HCT116 (cell line): ENCODE measurements around the gene CDC42BPB.

Source experiments
- CEBPB ChIP-seq: IDR thresholded peaks from 2 replicates; pipeline ENCODE4 v1.6.1; 2012; ENCODE audit warnings: low read depth
- EGR1 ChIP-seq: IDR thresholded peaks from 2 replicates; pipeline ENCODE4 v1.6.1; 2012; ENCODE audit warnings: low read depth
- EZH2phosphoT487 ChIP-seq: fragments of 200-600 bp; IDR thresholded peaks from 2 replicates; pipeline ENCODE4 v1.6.1; 2018; ENCODE audit warnings: antibody characterized with exemption, borderline replicate concordance
- POLR2A ChIP-seq: IDR thresholded peaks from 2 replicates; pipeline ENCODE4 v1.7.0; 2011; ENCODE audit warnings: borderline replicate concordance; ENCODE audit not compliant: insufficient read depth, insufficient read length; ENCODE audit errors: extremely low read depth
- POLR2AphosphoS5 ChIP-seq: IDR thresholded peaks from 2 replicates; pipeline ENCODE4 v1.6.1; 2011; ENCODE audit warnings: mild to moderate bottlenecking, low read depth, low read length, moderate library complexity
- SIN3A ChIP-seq: IDR thresholded peaks from 2 replicates; pipeline ENCODE4 v1.6.1; 2012; ENCODE audit warnings: low read depth
- TCF7L2 ChIP-seq: IDR thresholded peaks from 2 replicates; pipeline ENCODE4 v1.7.0; 2011; ENCODE audit warnings: borderline replicate concordance, inconsistent platforms; ENCODE audit not compliant: insufficient read depth, insufficient read length; ENCODE audit errors: extremely low read depth
- ZNF274 ChIP-seq: fragments of 200-500 bp; sonication (Bioruptor generic); IDR thresholded peaks from 2 replicates; pipeline ENCODE4 v1.6.1; 2014; ENCODE audit warnings: mild to moderate bottlenecking, low read depth, low read length, inconsistent platforms
- TF ChIP-seq, protein P1 (sequence below), 3 experiments: fragments of 200-600 bp in 1 of 3; sonication (generic) in 1 of 3; IDR thresholded peaks in 2 of 3; conservative IDR thresholded peaks in 1 of 3; 2 replicates each; pipeline ENCODE4 v1.5.1; 2012 to 2017; ENCODE audit warnings: low read depth in 2 of 3, low read length in 2 of 3, antibody characterized with exemption in 1 of 3, borderline replicate concordance in 1 of 3, control low read depth in 1 of 3, mild to moderate bottlenecking in 1 of 3, mixed read lengths in 1 of 3, mixed run types in 1 of 3, moderate library complexity in 1 of 3; ENCODE audit not compliant: insufficient read depth in 1 of 3
- TF ChIP-seq, protein P2 (sequence below): IDR thresholded peaks from 2 replicates; pipeline ENCODE4 v1.6.1; 2012

DNA sequence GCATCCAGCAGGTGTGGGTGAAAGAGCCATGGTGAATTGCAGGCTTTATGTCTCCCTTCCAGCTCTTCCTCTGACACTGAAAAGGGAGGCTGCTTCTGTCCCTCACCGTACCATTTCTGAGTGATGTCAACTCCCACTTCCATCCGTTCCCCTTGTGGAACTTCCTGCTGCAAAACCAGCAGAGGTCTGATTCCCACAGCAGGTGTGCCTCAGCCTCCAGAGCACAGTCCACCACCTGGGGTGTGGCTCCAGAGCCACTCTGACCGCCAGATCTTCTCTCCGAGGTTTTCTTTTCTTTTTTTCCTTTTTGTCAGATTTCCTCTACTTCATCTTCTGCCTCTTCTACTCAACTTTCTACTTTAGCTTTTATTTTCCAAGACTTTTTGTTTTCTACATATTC, 62.7 kb downstream of the CDC42BPB start:
- no peak for TF ChIP-seq POLR2AphosphoS5
- TF ChIP-seq, protein P1, sequence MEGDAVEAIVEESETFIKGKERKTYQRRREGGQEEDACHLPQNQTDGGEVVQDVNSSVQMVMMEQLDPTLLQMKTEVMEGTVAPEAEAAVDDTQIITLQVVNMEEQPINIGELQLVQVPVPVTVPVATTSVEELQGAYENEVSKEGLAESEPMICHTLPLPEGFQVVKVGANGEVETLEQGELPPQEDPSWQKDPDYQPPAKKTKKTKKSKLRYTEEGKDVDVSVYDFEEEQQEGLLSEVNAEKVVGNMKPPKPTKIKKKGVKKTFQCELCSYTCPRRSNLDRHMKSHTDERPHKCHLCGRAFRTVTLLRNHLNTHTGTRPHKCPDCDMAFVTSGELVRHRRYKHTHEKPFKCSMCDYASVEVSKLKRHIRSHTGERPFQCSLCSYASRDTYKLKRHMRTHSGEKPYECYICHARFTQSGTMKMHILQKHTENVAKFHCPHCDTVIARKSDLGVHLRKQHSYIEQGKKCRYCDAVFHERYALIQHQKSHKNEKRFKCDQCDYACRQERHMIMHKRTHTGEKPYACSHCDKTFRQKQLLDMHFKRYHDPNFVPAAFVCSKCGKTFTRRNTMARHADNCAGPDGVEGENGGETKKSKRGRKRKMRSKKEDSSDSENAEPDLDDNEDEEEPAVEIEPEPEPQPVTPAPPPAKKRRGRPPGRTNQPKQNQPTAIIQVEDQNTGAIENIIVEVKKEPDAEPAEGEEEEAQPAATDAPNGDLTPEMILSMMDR (IDR thresholded peaks at IDR 0.05 in 2 of 3, conservative IDR thresholded peaks at IDR 0.05 in 1 of 3; ENCODE audit: borderline replicate concordance in 1 of 3, insufficient read depth in 1 of 3, low read depth in 2 of 3, low read length in 2 of 3): no peak
- TF ChIP-seq TCF7L2: no peak
- TF ChIP-seq SIN3A: no peak
- TF ChIP-seq, protein P2, sequence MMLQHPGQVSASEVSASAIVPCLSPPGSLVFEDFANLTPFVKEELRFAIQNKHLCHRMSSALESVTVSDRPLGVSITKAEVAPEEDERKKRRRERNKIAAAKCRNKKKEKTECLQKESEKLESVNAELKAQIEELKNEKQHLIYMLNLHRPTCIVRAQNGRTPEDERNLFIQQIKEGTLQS: no peak
- TF ChIP-seq POLR2A: no peak
- no peak for TF ChIP-seq EGR1
- no peak for TF ChIP-seq EZH2phosphoT487
- TF ChIP-seq CEBPB: no peak
- TF ChIP-seq ZNF274: no peak
